ENCODE measurements around the gene PTPRD. TPM values are rescaled to one million over a fixed set of nuclear protein-coding genes. Genes with fewer than 3 reads are reported as not detected.

Gene PTPRD
- total RNA-seq, 1 experiment from 2014 or later: 79.4 TPM

DNA sequence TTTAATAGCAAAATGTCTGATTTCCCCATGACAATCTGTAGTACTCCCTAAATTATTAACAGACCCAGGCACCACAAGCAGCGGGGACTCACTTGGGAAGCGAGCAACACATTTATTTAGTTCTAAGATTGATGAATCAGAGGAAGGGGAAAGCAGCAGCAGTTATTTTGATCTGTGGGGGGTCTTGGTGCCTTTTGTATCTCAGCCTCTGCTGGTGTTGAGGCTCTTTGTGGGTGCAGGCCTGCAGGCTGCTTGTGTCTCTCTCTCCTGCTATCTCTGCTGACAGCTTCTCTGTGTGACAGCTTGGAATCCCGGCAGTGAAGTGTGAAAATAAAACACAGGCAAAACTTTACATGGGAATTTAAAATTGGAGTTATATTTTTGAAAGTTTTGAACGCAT, 1935.1 kb downstream of the PTPRD start:
- no peak for DNase-seq
- no peaks in the 10 kb centered on the region for H3K27me3 ChIP-seq
- no peaks in the 10 kb centered on the region; the same call in 1 of the 2 replicates for H3K36me3 ChIP-seq
- peaks cover 6% of the 10 kb centered on the region for H3K4me1 ChIP-seq
- no peak overlapping the region for H3K4me3 ChIP-seq
- no peaks in the 10 kb centered on the region for H3K9me3 ChIP-seq (replicated peaks)
- H3K27ac ChIP-seq: no peak overlapping the region

GRCh38 chr9:8674536-8674935, 1938.3 kb downstream of the PTPRD start:
- DNase-seq: no peak
- Histone ChIP-seq H3K4me3 (no peak overlapping the region), H3K4me1 (peaks cover 3% of the 10 kb centered on the region), H3K27me3 (no peaks in the 10 kb centered on the region), H3K27ac (no peak overlapping the region), H3K9me3 (replicated peaks) (no peaks in the 10 kb centered on the region), H3K36me3 (no peaks in the 10 kb centered on the region)

- Histone ChIP-seq H3K27ac (no peak overlapping the region), H3K9me3 (replicated peaks) (no peaks in the 10 kb centered on the region), H3K27me3 (no peaks in the 10 kb centered on the region), H3K4me3 (no peak overlapping the region), H3K36me3 (no peaks in the 10 kb centered on the region), H3K4me1 (peaks cover 3% of the 10 kb centered on the region; the same call in 1 of the 2 replicates)
- no peak for DNase-seq
These were observed 1939.0 kb downstream of the PTPRD start for GRCh38 chr9:8673830-8674229.

DNA sequence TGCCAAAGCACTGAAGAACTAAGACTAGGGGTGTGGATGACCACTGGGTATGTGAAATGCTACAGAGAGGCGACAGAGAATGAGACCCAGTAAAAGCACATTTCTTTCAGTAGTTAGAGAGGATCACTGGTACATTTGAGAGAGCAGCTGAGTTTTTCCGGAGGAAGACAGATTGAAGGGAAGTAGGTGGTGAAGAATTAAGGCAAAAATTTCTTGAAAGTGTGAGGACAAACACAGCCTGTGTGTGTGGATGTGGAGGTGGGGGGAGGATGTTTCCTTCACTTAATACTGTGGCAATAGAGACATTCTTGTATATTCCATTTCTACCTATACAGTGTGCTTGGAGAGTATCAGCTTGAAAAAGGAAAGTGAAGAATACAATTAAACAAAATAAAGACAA, 1942.1 kb downstream of the PTPRD start:
- H3K4me3 ChIP-seq: no peak overlapping the region
- H3K9me3 ChIP-seq (replicated peaks): no peaks in the 10 kb centered on the region
- no peaks in the 10 kb centered on the region for H3K27me3 ChIP-seq
- no peaks in the 10 kb centered on the region for H3K36me3 ChIP-seq
- H3K4me1 ChIP-seq: no peaks in the 10 kb centered on the region; the same call in 1 of the 2 replicates
- H3K27ac ChIP-seq: no peak overlapping the region
- DNase-seq: no peak

- no peaks in the 10 kb centered on the region for H3K9me3 ChIP-seq (replicated peaks)
- DNase-seq: peak; percentile 4 to 27
- H3K4me3 ChIP-seq: no peak overlapping the region
- no peaks in the 10 kb centered on the region for H3K27me3 ChIP-seq
- no peaks in the 10 kb centered on the region for H3K36me3 ChIP-seq
- no peak overlapping the region for H3K27ac ChIP-seq
- peaks cover 12% of the 10 kb centered on the region for H3K4me1 ChIP-seq
These were observed 1944.1 kb downstream of the PTPRD start for GRCh38 chr9:8668751-8669150.

DNA sequence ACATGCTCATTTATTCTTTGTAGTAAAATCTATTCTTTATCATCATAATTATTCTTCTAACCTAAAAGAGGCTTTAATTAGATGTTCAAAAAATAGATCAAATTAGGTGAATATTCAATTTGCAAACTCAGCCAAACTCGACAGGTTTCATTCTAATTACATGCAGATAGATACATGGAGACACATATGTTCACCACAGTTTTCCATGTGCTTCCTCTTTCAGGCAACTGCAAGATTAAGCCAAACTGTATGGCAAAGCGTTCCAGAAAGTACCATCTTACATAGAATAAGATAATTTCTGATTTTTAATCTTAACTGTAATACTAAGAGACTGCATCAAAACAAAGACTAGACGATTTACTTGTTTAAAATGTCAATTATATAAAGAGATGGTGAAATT, 1944.6 kb downstream of the PTPRD start:
- H3K4me3 ChIP-seq: no peak overlapping the region
- no peaks in the 10 kb centered on the region for H3K27me3 ChIP-seq
- peaks cover 12% of the 10 kb centered on the region for H3K4me1 ChIP-seq
- DNase-seq: no peak
- no peak overlapping the region for H3K27ac ChIP-seq
- H3K9me3 ChIP-seq (replicated peaks): no peaks in the 10 kb centered on the region
- H3K36me3 ChIP-seq: no peaks in the 10 kb centered on the region

DNA sequence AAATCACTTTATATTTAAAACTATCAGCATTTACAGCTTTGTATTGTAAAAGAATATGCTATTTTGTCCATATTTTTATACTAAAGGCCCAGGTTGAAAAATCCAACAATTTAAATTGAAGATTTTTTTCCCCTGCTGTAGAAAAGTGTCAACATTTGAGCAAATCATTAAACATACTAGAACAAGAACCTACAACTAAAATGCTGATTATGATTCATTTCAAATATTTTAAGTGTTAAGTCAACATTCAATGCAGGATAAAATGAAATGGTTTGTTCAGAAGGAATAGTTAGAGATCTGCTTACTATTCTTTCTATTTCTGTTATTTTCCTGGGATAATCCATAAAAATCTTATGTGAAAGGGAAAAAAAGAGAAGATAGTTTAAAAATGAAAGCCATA, 1946.7 kb downstream of the PTPRD start:
- Histone ChIP-seq H3K36me3 (no peaks in the 10 kb centered on the region), H3K27ac (no peak overlapping the region), H3K4me1 (peaks cover 16% of the 10 kb centered on the region), H3K4me3 (no peak overlapping the region), H3K9me3 (replicated peaks) (no peaks in the 10 kb centered on the region), H3K27me3 (no peaks in the 10 kb centered on the region)
- DNase-seq: no peak

DNA sequence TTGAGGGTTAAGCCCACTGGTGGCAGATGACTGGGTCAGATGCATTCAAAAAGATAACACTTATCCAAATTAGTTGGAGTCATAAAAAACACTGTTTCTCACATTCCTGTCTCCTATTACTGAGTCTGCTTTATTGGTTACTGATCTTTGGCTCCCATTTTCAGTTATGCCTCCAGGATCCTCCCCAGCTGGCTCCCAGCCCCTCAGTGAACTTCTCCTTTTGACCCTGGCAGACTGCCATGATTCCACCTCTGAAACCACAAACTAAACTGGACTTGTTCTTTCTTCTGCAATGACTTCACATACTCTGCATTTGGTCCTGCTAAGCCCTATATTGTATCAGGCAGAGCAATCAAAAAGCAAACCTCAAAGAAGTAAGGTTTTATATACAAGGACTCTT, 1952.4 kb downstream of the PTPRD start:
- no peaks in the 10 kb centered on the region; the same call in 1 of the 2 replicates for H3K9me3 ChIP-seq (replicated peaks)
- 0 out of 2 replicates have a peak overlapping the region, but pooled peaks have one; percentile 1 for H3K27ac ChIP-seq
- peak; percentile 85 to 93 for DNase-seq

GRCh38 chr9:8659108-8659507, 1953.7 kb downstream of the PTPRD start:
- no peaks in the 10 kb centered on the region for H3K36me3 ChIP-seq
- no peak overlapping the region for H3K27ac ChIP-seq
- H3K4me1 ChIP-seq: peaks cover 18% of the 10 kb centered on the region
- H3K9me3 ChIP-seq (replicated peaks): no peaks in the 10 kb centered on the region; the same call in 1 of the 2 replicates
- no peaks in the 10 kb centered on the region for H3K27me3 ChIP-seq
- H3K4me3 ChIP-seq: no peak overlapping the region
- no peak for DNase-seq

More for the DNA sequence above, 1952.4 kb downstream of the PTPRD start:
- Histone ChIP-seq H3K36me3 (no peaks in the 10 kb centered on the region), H3K4me1 (peaks cover 27% of the 10 kb centered on the region), H3K4me3 (peak overlapping the region; percentile 16), H3K27me3 (no peaks in the 10 kb centered on the region)

DNA sequence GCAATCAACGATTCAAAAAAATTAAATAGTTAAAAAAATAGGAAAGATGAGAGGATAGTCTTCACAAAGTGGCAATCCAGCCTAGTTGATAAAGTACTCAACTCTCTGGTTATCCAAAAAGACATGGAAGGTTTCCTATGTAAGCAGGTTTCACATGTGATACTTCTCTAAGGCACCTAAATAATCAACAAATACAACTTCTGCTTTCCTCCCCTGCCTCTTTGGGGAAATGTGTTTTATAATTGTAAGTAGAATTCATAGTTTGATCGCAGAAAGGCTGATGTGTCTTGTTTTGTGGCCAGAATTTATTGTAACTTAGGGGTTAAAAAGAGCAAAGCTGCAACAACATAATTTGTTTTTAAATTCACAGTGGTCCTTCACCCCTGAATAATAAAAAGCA, 1957.7 kb downstream of the PTPRD start:
- DNase-seq: no peak
- H3K27me3 ChIP-seq: no peaks in the 10 kb centered on the region
- H3K9me3 ChIP-seq (replicated peaks): no peaks in the 10 kb centered on the region; the same call in 1 of the 2 replicates
- no peaks in the 10 kb centered on the region for H3K36me3 ChIP-seq
- peaks cover 25% of the 10 kb centered on the region for H3K4me1 ChIP-seq
- H3K27ac ChIP-seq: no peak overlapping the region
- H3K4me3 ChIP-seq: no peak overlapping the region

DNA sequence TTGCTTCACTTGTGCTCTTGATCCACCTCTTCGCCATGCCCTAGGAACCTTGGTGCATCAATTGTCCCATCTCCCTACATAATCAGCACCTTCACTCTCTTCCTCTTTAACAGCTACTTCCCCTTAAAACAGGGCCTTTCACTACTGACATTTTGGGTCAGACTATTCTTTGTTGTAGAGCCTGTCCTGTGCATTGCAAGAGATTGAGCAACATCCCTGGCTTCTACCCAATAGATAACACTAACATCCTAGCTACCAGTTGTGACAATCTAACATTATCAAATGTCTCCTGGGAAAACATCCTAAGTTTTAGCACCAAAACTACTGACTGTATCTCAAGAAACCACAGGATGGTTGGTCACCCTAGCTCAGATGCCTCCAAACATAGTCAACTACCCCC, 1958.9 kb downstream of the PTPRD start:
- no peak overlapping the region for H3K4me3 ChIP-seq
- H3K27me3 ChIP-seq: no peaks in the 10 kb centered on the region
- no peaks in the 10 kb centered on the region; the same call in 1 of the 2 replicates for H3K9me3 ChIP-seq (replicated peaks)
- DNase-seq: no peak
- no peaks in the 10 kb centered on the region for H3K36me3 ChIP-seq
- H3K27ac ChIP-seq: no peak overlapping the region
- H3K4me1 ChIP-seq: peaks cover 20% of the 10 kb centered on the region

GRCh38 chr9:8653111-8653510, 1959.7 kb downstream of the PTPRD start:
- H3K36me3 ChIP-seq: no peaks in the 10 kb centered on the region
- peaks cover 24% of the 10 kb centered on the region for H3K4me1 ChIP-seq
- H3K9me3 ChIP-seq (replicated peaks): no peaks in the 10 kb centered on the region; the same call in 1 of the 2 replicates
- H3K27me3 ChIP-seq: no peaks in the 10 kb centered on the region
- no peak overlapping the region for H3K27ac ChIP-seq
- DNase-seq: no peak
- no peak overlapping the region for H3K4me3 ChIP-seq

GRCh38 chr9:8652255-8652654, 1960.5 kb downstream of the PTPRD start:
- H3K27me3 ChIP-seq: no peaks in the 10 kb centered on the region
- peak overlapping the region; percentile 51 for H3K27ac ChIP-seq
- peak overlapping the region; percentile 3; the same call in 1 of the 2 replicates for H3K4me3 ChIP-seq
- DNase-seq: peak; percentile 33 to 58
- no peaks in the 10 kb centered on the region for H3K36me3 ChIP-seq
- peaks cover 26% of the 10 kb centered on the region for H3K4me1 ChIP-seq
- H3K9me3 ChIP-seq (replicated peaks): no peaks in the 10 kb centered on the region

GRCh38 chr9:8651846-8652215, 1961.0 kb downstream of the PTPRD start:
- Histone ChIP-seq H3K4me1 (peaks cover 26% of the 10 kb centered on the region), H3K4me3 (peak overlapping the region; percentile 3; the same call in 1 of the 2 replicates), H3K36me3 (no peaks in the 10 kb centered on the region), H3K27ac (peak overlapping the region; percentile 51), H3K9me3 (replicated peaks) (no peaks in the 10 kb centered on the region), H3K27me3 (no peaks in the 10 kb centered on the region)
- DNase-seq: peak in 1 of 2 experiments; percentile 42

DNA sequence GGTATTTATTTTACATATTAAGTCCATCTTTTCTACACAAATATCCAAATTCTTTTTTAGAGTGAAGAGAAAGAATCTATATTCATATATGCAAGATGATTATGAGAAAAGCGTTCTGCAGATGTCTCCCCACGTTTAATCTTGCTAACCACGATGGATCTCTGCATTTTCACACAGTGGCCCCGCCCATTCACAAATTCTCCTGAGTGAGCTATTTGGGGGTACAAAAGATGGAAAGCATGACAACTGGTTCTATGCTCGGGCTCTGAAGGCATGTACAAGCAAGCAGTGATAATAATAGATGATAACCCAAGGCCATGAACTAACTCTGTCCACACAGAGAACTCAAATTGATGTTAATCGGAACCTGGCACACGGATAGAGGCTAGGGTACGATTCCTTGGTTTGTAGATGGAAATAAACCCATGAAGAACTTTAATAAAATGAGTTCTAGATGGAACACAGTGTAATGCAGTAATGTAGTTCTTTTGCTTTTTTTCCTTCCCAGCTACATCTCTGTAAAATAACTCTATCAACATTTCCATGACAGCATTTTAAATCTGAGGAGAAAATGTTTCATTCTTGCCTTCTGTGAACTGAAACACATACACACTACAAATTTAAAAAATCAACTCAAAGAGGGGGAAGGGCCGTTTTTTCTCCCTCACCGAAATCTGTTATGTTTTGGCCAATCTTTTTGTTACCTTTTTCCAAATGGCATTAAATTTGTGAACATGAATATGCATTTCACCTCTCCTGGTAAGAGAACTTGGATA, 1961.5 kb downstream of the PTPRD start:
- H3K27ac ChIP-seq: peak overlapping the region; percentile 51
- peak in 1 of 2 experiments; percentile 33 for DNase-seq

GRCh38 chr9:8649807-8650206, 1963.0 kb downstream of the PTPRD start:
- H3K4me3 ChIP-seq: no peak overlapping the region
- H3K9me3 ChIP-seq (replicated peaks): no peaks in the 10 kb centered on the region
- no peak for DNase-seq
- no peak overlapping the region for H3K27ac ChIP-seq
- H3K27me3 ChIP-seq: no peaks in the 10 kb centered on the region
- H3K4me1 ChIP-seq: peaks cover 26% of the 10 kb centered on the region
- H3K36me3 ChIP-seq: no peaks in the 10 kb centered on the region

More for the DNA sequence above, 1961.5 kb downstream of the PTPRD start:
- Histone ChIP-seq H3K4me1 (peaks cover 26% of the 10 kb centered on the region), H3K9me3 (replicated peaks) (no peaks in the 10 kb centered on the region), H3K36me3 (no peaks in the 10 kb centered on the region), H3K4me3 (no peak overlapping the region; the same call in 1 of the 2 replicates), H3K27me3 (no peaks in the 10 kb centered on the region)
